GM12878 (cell line): ENCODE data around the gene SOWAHB. TPM values are rescaled to one million over a fixed set of nuclear protein-coding genes. Genes with fewer than 3 reads are reported as not detected.

Experiments used
- ATAC-seq: fragments of 200-7000 bp; cut with Tn5 transposase; 3 replicates; pipeline ENCODE4 v1.9.1; 2020; ENCODE audit warnings: mild to moderate bottlenecking, moderate library complexity
- BruUV-seq: library from RNA; stranded (reverse); fragments of 400-500 nt; replicated peaks from 2 replicates; lab custom pipeline; 2021; lab: Mats Ljungman, UMichigan
- CTCF ChIA-PET: fragments of 300-600 bp; sonication (Branson Sonifier 250); formaldehyde crosslinking; extraction: SDS; loops from one replicate; lab custom pipeline; 2021; ENCODE audit warnings: inconsistent platforms; lab: Yijun Ruan, JAX
- POLR2A ChIA-PET: fragments of 350-600 bp; formaldehyde crosslinking; extraction: SDS; loops from one replicate; lab custom pipeline; 2021; ENCODE audit warnings: inconsistent platforms; lab: Charles Lee
- RAD21 ChIA-PET: fragments of 300-600 bp; sonication (Branson Sonifier 250); formaldehyde crosslinking; loops from one replicate; lab custom pipeline; 2023; ENCODE audit warnings: antibody characterized with exemption; ENCODE audit not compliant: unreplicated experiment; lab: Charles Lee
- SMC1A ChIA-PET: fragments of 300-600 bp; sonication (Branson Sonifier 250); formaldehyde crosslinking; loops from one replicate; lab custom pipeline; 2023; ENCODE audit not compliant: unreplicated experiment, uncharacterized antibody; lab: Charles Lee
- DNase-seq: peaks from one replicate; pipeline ENCODE4 v3.0.0-alpha.2; 2011; ENCODE audit warnings: low read depth, low spot score
- FAIRE-seq: peaks from 3 replicates; lab custom pipeline; 2011; peaks lifted over from hg19 to GRCh38; lab: Jason Lieb, UNC
- H2AFZ ChIP-seq: 2 replicates; pipeline ENCODE4 v1.6.0; 2011; ENCODE audit warnings: low read depth, low read length, control low read depth; ENCODE audit not compliant: control insufficient read depth
- H3K27ac ChIP-seq: 2 replicates; pipeline ENCODE4 v1.5.1; 2011; ENCODE audit warnings: control low read depth; ENCODE audit not compliant: control insufficient read depth, insufficient read depth
- H3K27me3 ChIP-seq, 2 experiments: replicated peaks in 1 of 2; 2 replicates each; pipeline versions ENCODE4 v1.6.0 to v1.6.1; 2011; ENCODE audit warnings: low read length in 1 of 2; ENCODE audit not compliant: control insufficient read depth in 2 of 2, insufficient read depth in 2 of 2
- H3K36me3 ChIP-seq, 2 experiments: 2 replicates each; pipeline ENCODE4 v1.5.1; 2011; ENCODE audit warnings: low read length in 1 of 2; ENCODE audit not compliant: control insufficient read depth in 2 of 2, insufficient read depth in 2 of 2
- H3K4me1 ChIP-seq: 2 replicates; pipeline ENCODE4 v1.6.1; 2011; ENCODE audit warnings: mild to moderate bottlenecking, low read length, moderate library complexity, mixed read lengths; ENCODE audit not compliant: control insufficient read depth, insufficient read depth
- H3K4me2 ChIP-seq: 2 replicates; pipeline ENCODE4 v1.6.0; 2011; ENCODE audit warnings: control low read depth; ENCODE audit not compliant: control insufficient read depth, insufficient read depth
- H3K4me3 ChIP-seq: fragments of 200-600 bp; sonication (generic); 2 replicates; pipeline ENCODE4 v1.5.1; 2016
- H3K79me2 ChIP-seq: 2 replicates; pipeline ENCODE4 v1.6.0; 2011; ENCODE audit warnings: low read length; ENCODE audit not compliant: control insufficient read depth, insufficient read depth
- H3K9ac ChIP-seq: 2 replicates; pipeline ENCODE4 v1.8.0; 2011; ENCODE audit warnings: low read length, control low read depth, mixed read lengths; ENCODE audit not compliant: control insufficient read depth, insufficient read depth
- H3K9me3 ChIP-seq: replicated peaks from 3 replicates; pipeline ENCODE4 v1.5.1; 2011; ENCODE audit warnings: mild to moderate bottlenecking, low read length; ENCODE audit not compliant: control insufficient read depth, insufficient read depth
- H4K20me1 ChIP-seq: 2 replicates; pipeline ENCODE4 v1.6.0; 2011; ENCODE audit not compliant: control insufficient read depth, insufficient read depth
- WGBS: methylation state at CpG from one replicate; pipeline ENCODE4 v1.1.6; 2016; ENCODE audit warnings: low lambda C conversion rate; ENCODE audit not compliant: insufficient replicate concordance, insufficient coverage; ENCODE audit errors: missing lambda C conversion rate; 5-methylcytosine and 5-hydroxymethylcytosine counted together
- in situ Hi-C: fragments of 300-500 bp; cut with MboI; formaldehyde crosslinking; loops from 9 replicates; pipeline ENCODE4 v1.14.3; 2018; ENCODE audit warnings: mixed read lengths
- intact Hi-C: fragments of 100-400 bp; cut with micrococcal nuclease; formaldehyde crosslinking; loops from one replicate; pipeline ENCODE4 v1.14.2; 2022; ENCODE audit not compliant: unreplicated experiment
- polyA plus RNA-seq, 11 experiments: library from polyadenylated mRNA; depleted of rRNA in 4 of 11; unstranded in 6 of 11; stranded (reverse) in 5 of 11; fragments of >200 nt; fragmentation: Nextera tagmentation in 4 of 11; fragmentation: Illumina TruSeq in 1 of 11; extraction: Ambion mirVana in 4 of 11; extraction: Trizol in 1 of 11; gene quantifications; 1 replicate in 1 of 11; 2 replicates in 10 of 11; pipeline versions ENCODE4 v1.2.1 to v1.2.3, GENCODE V29; 2011 to 2016; ENCODE audit warnings: inconsistent platforms in 2 of 11, missing spikeins in 2 of 11, low read depth in 1 of 11
- total RNA-seq, 4 experiments: library from RNA; depleted of rRNA in 3 of 4; stranded (reverse); fragments of >200 nt in 3 of 4; fragmentation: Illumina TruSeq in 1 of 4; extraction: Trizol in 1 of 4; gene quantifications; 2 replicates each; pipeline versions ENCODE4 v1.2.1 to v1.2.3, GENCODE V29; 2013 to 2021
- TF ChIP-seq, protein P1 (sequence below): fragments of 450-650 bp; IDR thresholded peaks from 2 replicates; pipeline ENCODE4 v1.6.1; 2017; ENCODE audit warnings: mild to moderate bottlenecking, low read depth, inconsistent platforms; ENCODE audit not compliant: poor library complexity, severe bottlenecking
- TF ChIP-seq, protein P2 (sequence below): IDR thresholded peaks from 2 replicates; pipeline ENCODE4 v1.6.1; 2012; ENCODE audit warnings: improper control_type of control experiment, low read depth, low read length; ENCODE audit not compliant: insufficient replicate concordance

The SOWAHB gene
- total and polyA plus RNA-seq, 10 of the 15 experiments (the other 5 are each of a cell fraction or from before 2014, with no cell fraction given) = 0.01 to 0.13 (median 0.05) TPM; not detected in 4

DNA sequence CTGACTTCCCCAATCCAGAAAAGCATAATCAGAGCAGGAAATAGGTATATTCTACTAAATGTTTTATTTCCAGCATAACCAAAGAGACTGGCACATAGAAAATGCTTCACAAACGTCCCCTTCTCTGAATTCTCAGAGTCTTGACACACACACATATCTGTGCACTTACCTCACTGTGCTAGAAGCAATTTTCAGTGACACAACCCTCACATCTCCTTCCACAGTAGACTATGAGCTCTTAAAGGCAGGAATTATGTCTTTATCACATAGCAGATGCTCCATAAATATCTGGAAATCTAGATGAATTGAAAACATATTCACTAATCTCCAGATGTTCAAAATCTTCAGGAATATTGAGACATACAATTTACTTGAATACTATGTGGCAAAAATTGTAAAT is 5.9 kb downstream of the SOWAHB start:
- ChIA-PET CTCF (interaction anchor here (0.6 kb wide), 1 partner anchor 461 kb away, joined by 3 read pairs; no protein-coding TSS in a partner anchor), POLR2A (no interaction called here), RAD21 (no interaction called here), SMC1A (interaction anchor here (0.5 to 2.1 kb wide), 3 partner anchors 11 to 578 kb away, joined by 3 to 7 read pairs (median 3); no protein-coding TSS in a partner anchor)
- no peaks in the 10 kb centered on the region for H3K36me3 ChIP-seq
- H3K4me2 ChIP-seq = no peak overlapping the region
- TF ChIP-seq, protein P1, sequence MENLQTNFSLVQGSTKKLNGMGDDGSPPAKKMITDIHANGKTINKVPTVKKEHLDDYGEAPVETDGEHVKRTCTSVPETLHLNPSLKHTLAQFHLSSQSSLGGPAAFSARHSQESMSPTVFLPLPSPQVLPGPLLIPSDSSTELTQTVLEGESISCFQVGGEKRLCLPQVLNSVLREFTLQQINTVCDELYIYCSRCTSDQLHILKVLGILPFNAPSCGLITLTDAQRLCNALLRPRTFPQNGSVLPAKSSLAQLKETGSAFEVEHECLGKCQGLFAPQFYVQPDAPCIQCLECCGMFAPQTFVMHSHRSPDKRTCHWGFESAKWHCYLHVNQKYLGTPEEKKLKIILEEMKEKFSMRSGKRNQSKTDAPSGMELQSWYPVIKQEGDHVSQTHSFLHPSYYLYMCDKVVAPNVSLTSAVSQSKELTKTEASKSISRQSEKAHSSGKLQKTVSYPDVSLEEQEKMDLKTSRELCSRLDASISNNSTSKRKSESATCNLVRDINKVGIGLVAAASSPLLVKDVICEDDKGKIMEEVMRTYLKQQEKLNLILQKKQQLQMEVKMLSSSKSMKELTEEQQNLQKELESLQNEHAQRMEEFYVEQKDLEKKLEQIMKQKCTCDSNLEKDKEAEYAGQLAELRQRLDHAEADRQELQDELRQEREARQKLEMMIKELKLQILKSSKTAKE = no peak
- TF ChIP-seq, protein P2, sequence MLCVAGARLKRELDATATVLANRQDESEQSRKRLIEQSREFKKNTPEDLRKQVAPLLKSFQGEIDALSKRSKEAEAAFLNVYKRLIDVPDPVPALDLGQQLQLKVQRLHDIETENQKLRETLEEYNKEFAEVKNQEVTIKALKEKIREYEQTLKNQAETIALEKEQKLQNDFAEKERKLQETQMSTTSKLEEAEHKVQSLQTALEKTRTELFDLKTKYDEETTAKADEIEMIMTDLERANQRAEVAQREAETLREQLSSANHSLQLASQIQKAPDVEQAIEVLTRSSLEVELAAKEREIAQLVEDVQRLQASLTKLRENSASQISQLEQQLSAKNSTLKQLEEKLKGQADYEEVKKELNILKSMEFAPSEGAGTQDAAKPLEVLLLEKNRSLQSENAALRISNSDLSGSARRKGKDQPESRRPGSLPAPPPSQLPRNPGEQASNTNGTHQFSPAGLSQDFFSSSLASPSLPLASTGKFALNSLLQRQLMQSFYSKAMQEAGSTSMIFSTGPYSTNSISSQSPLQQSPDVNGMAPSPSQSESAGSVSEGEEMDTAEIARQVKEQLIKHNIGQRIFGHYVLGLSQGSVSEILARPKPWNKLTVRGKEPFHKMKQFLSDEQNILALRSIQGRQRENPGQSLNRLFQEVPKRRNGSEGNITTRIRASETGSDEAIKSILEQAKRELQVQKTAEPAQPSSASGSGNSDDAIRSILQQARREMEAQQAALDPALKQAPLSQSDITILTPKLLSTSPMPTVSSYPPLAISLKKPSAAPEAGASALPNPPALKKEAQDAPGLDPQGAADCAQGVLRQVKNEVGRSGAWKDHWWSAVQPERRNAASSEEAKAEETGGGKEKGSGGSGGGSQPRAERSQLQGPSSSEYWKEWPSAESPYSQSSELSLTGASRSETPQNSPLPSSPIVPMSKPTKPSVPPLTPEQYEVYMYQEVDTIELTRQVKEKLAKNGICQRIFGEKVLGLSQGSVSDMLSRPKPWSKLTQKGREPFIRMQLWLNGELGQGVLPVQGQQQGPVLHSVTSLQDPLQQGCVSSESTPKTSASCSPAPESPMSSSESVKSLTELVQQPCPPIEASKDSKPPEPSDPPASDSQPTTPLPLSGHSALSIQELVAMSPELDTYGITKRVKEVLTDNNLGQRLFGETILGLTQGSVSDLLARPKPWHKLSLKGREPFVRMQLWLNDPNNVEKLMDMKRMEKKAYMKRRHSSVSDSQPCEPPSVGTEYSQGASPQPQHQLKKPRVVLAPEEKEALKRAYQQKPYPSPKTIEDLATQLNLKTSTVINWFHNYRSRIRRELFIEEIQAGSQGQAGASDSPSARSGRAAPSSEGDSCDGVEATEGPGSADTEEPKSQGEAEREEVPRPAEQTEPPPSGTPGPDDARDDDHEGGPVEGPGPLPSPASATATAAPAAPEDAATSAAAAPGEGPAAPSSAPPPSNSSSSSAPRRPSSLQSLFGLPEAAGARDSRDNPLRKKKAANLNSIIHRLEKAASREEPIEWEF = no peak
- H3K27me3 ChIP-seq = peaks cover 0 to 4% of the 10 kb centered on the region in 2 experiments; a peak in 2 of 4 replicates
- no peak overlapping the region for H2AFZ ChIP-seq
- H4K20me1 ChIP-seq = no peaks in the 10 kb centered on the region
- WGBS = 5% methylated on average over 1 of the region's 1 CpG
- intact Hi-C loops = no loop called here
- BruUV-seq = no TSS peak
- DNase-seq (no peak), FAIRE-seq (no peak), ATAC-seq (no peak)
- no peak overlapping the region for H3K4me3 ChIP-seq
- no peaks in the 10 kb centered on the region for H3K4me1 ChIP-seq
- no peak overlapping the region for H3K27ac ChIP-seq
- in situ Hi-C loops = no loop called here
- no peak overlapping the region for H3K9ac ChIP-seq
- H3K79me2 ChIP-seq = no peaks in the 10 kb centered on the region
- no peaks in the 10 kb centered on the region; the same call in 2 of the 3 replicates for H3K9me3 ChIP-seq
